Measurements from ENCODE around the gene MTUS2. TPM values are rescaled to one million over a fixed set of nuclear protein-coding genes. Genes with fewer than 3 reads are reported as not detected.
"Not testable (repeated sequence)": the region's sequence is repeated elsewhere in the genome, so short reads cannot be mapped to it uniquely, and the experiment has no call there.

MTUS2 gene
- total and polyA plus RNA-seq, 2 donors from 2014 or later: 0.06 to 0.22 TPM

GRCh38 chr13:29339386-29340272, 519.5 kb downstream of the MTUS2 start:
- intact Hi-C loops (cut with DNase I): no loop called here
- Histone ChIP-seq H3K27me3 (ENCODE audit: control insufficient read depth, insufficient read depth, low read length) (no peaks in the 10 kb centered on the region), H3K4me3 (ENCODE audit: low read length in 3 of 3) (no peak overlapping the region), H3K27ac (ENCODE audit: low read depth in 2 of 2, low read length in 2 of 2) (no peak overlapping the region), H3K9me3 (ENCODE audit: control insufficient read depth in 2 of 3, insufficient read depth in 1 of 3, low read length in 3 of 3) (no peaks in the 10 kb centered on the region), H3K9ac (ENCODE audit: low read length in 3 of 3) (no peak overlapping the region), H3K36me3 (ENCODE audit: control insufficient read depth in 2 of 3, insufficient read depth in 3 of 3, low read length in 3 of 3) (no peaks in the 10 kb centered on the region), H3K4me1 (ENCODE audit: control insufficient read depth in 2 of 3, insufficient read depth in 2 of 3, low read depth in 1 of 3, low read length in 3 of 3) (no peaks in the 10 kb centered on the region)
- DNase-seq (no peak), FAIRE-seq (no peak)
- no peak for TF ChIP-seq CTCF (IDR thresholded peaks at IDR 0.05; ENCODE audit: borderline replicate concordance, extremely low read depth, insufficient read depth)

GRCh38 chr13:29345860-29346582, 525.9 kb downstream of the MTUS2 start:
- DNase-seq; H3K27ac ChIP-seq (ENCODE audit: low read depth in 2 of 2, low read length in 2 of 2); intact Hi-C loops (cut with DNase I); H3K36me3 ChIP-seq (ENCODE audit: control insufficient read depth in 2 of 3, insufficient read depth in 3 of 3, low read length in 3 of 3); FAIRE-seq; H3K27me3 ChIP-seq (ENCODE audit: control insufficient read depth, insufficient read depth, low read length); H3K9ac ChIP-seq (ENCODE audit: low read length in 3 of 3); H3K9me3 ChIP-seq (ENCODE audit: control insufficient read depth in 2 of 3, insufficient read depth in 1 of 3, low read length in 3 of 3); H3K4me1 ChIP-seq (ENCODE audit: control insufficient read depth in 2 of 3, insufficient read depth in 2 of 3, low read depth in 1 of 3, low read length in 3 of 3); H3K4me3 ChIP-seq (ENCODE audit: low read length in 3 of 3): not testable (repeated sequence)

GRCh38 chr13:29355029-29355428, 534.9 kb downstream of the MTUS2 start:
- no peak for FAIRE-seq
- Histone ChIP-seq H3K4me1 (ENCODE audit: control insufficient read depth in 2 of 3, insufficient read depth in 2 of 3, low read depth in 1 of 3, low read length in 3 of 3) (no peaks in the 10 kb centered on the region), H3K27ac (ENCODE audit: low read depth in 2 of 2, low read length in 2 of 2) (no peak overlapping the region), H3K4me3 (ENCODE audit: low read length in 3 of 3) (no peak overlapping the region), H3K9me3 (ENCODE audit: control insufficient read depth in 2 of 3, insufficient read depth in 1 of 3, low read length in 3 of 3) (no peaks in the 10 kb centered on the region), H3K36me3 (ENCODE audit: control insufficient read depth in 2 of 3, insufficient read depth in 3 of 3, low read length in 3 of 3) (no peaks in the 10 kb centered on the region), H3K27me3 (ENCODE audit: control insufficient read depth, insufficient read depth, low read length) (no peaks in the 10 kb centered on the region), H3K9ac (ENCODE audit: low read length in 3 of 3) (no peak overlapping the region)
- intact Hi-C loops (cut with DNase I): no loop called here
- no peak for TF ChIP-seq CTCF (IDR thresholded peaks at IDR 0.05; ENCODE audit: borderline replicate concordance, extremely low read depth, insufficient read depth)
- DNase-seq: no peak

GRCh38 chr13:29359181-29359580, 539.0 kb downstream of the MTUS2 start:
- H3K4me3 ChIP-seq (ENCODE audit: low read length in 3 of 3): no peak overlapping the region
- TF ChIP-seq CTCF (IDR thresholded peaks at IDR 0.05; ENCODE audit: borderline replicate concordance, extremely low read depth, insufficient read depth): no peak
- intact Hi-C loops (cut with DNase I): no loop called here
- no peaks in the 10 kb centered on the region for H3K9me3 ChIP-seq (ENCODE audit: control insufficient read depth in 2 of 3, insufficient read depth in 1 of 3, low read length in 3 of 3)
- peaks cover 3% of the 10 kb centered on the region for H3K27me3 ChIP-seq (ENCODE audit: control insufficient read depth, insufficient read depth, low read length)
- no peak overlapping the region for H3K27ac ChIP-seq (ENCODE audit: low read depth in 2 of 2, low read length in 2 of 2)
- no peaks in the 10 kb centered on the region for H3K36me3 ChIP-seq (ENCODE audit: control insufficient read depth in 2 of 3, insufficient read depth in 3 of 3, low read length in 3 of 3)
- FAIRE-seq (no peak), DNase-seq (no peak)
- H3K9ac ChIP-seq (ENCODE audit: low read length in 3 of 3): no peak overlapping the region
- H3K4me1 ChIP-seq (ENCODE audit: control insufficient read depth in 2 of 3, insufficient read depth in 2 of 3, low read depth in 1 of 3, low read length in 3 of 3): no peaks in the 10 kb centered on the region

Data from kidney (tissue), 14 donors.